ENCODE data around the gene CRIP2. TPM values are rescaled to one million over a fixed set of nuclear protein-coding genes. Genes with fewer than 3 reads are reported as not detected.

The CRIP2 gene
- total and polyA plus RNA-seq, 2 of the 8 experiments (the other 6 are each of a cell fraction or from before 2014, with no cell fraction given): 4.2 to 13.5 TPM

DNA sequence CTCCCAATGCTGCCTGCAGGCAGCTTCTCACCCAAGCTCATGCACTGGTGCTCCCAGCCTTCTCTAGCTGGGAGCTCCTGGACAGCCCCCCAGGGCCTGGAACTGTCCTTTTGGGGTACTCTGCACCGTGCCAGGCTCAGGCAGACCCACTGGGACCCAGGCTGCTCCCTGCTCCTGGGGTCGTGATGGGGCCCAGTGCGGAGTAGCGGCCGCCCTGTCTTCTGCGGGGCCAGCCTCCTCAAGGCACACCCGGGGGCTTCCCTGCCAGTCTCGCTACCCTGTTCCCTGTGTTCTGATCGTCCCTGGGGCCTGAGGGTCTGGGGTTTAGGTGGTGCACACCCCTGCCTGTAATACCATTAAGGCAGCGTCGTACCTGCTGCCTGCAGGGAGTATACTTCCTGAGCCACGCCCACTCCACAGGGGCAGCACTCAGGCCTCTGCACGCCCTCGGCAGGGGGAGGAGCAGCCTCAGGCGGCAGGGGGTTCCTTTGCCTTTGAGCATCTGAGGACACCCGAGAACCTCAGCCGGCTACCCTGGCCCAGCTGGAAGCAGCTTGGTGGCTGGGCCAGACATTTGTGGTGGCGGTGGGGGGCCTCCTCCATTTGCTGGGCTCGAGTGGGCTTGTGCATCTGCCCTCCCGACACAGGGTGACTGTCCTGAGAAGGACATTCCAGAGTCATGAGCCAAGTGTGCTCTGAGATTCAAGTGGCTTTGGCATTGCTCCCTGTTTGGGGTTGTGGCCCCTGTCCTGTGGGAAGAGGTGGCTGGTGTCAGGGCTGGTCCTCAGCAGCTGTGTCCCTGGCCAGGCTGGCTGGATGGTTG, 9.2 kb upstream of the CRIP2 start:
- no peak for TF ChIP-seq JUN (IDR thresholded peaks at IDR 0.05; ENCODE audit: low read depth, low read length)
- Histone ChIP-seq H3K79me2 (ENCODE audit: control insufficient read depth in 1 of 2, insufficient read depth in 2 of 2, low read length in 2 of 2) (no peaks in the 10 kb centered on the region; a peak in 1 of 4 replicates), H2BK120ac (replicated peaks; ENCODE audit: low read depth, low read length) (no peak overlapping the region), H3K36me3 (ENCODE audit: control insufficient read depth in 2 of 4, insufficient read depth in 4 of 4, low read length in 3 of 4) (peaks cover 14 to 81% (median 41%) of the 10 kb centered on the region in 4 experiments; a peak in 7 of 8 replicates), H2BK15ac (ENCODE audit: low read length) (no peak overlapping the region), H3K4me1 (replicated peaks in 1 of 4; ENCODE audit: control insufficient read depth in 3 of 4, insufficient read depth in 4 of 4, low read length in 3 of 4) (peaks cover 0 to 8% (median 1%) of the 10 kb centered on the region in 4 experiments; a peak in 3 of 7 replicates), H3K23me2 (ENCODE audit: low read depth, low read length) (no peaks in the 10 kb centered on the region), H2AK5ac (ENCODE audit: low read depth, low read length) (no peak overlapping the region), H3K18ac (ENCODE audit: extremely low read depth, low read length) (peak overlapping the region; percentile 19; the same call in 1 of the 2 replicates), H2BK12ac (ENCODE audit: low read depth, low read length) (no peak overlapping the region), H3K79me1 (ENCODE audit: low read depth, low read length) (no peaks in the 10 kb centered on the region), H2BK20ac (ENCODE audit: low read length) (no peak overlapping the region), H3K27ac (ENCODE audit: low read depth, low read length) (no peak overlapping the region), H2AFZ (ENCODE audit: low read length) (no peak overlapping the region), H2BK5ac (ENCODE audit: low read depth, low read length) (no peak overlapping the region), H3K9ac (replicated peaks in 1 of 4; ENCODE audit: extremely low read depth in 1 of 4, low read depth in 3 of 4, low read length in 3 of 4) (no peak overlapping the region), H4K20me1 (replicated peaks in 1 of 2; ENCODE audit: control insufficient read depth in 1 of 2, insufficient read depth in 2 of 2, low read length in 2 of 2) (peaks cover 11 to 32% of the 10 kb centered on the region in 2 experiments), H3K4me2 (ENCODE audit: insufficient read depth in 1 of 2, low read depth in 2 of 2, low read length in 2 of 2) (no peak overlapping the region), H3K56ac (replicated peaks; ENCODE audit: insufficient read length, low read depth, low read length) (no peak overlapping the region), H3K23ac (ENCODE audit: insufficient read length) (no peak overlapping the region), H4K91ac (replicated peaks; ENCODE audit: insufficient read length, low read length) (no peak overlapping the region), H3K14ac (ENCODE audit: insufficient read length) (no peak overlapping the region), H3K4ac (replicated peaks; ENCODE audit: insufficient read length, low read depth, low read length) (no peak overlapping the region), H3K9me3 (ENCODE audit: insufficient read depth in 2 of 2, low read depth in 1 of 2, low read length in 1 of 2) (no peaks in the 10 kb centered on the region), H3K4me3 (ENCODE audit: extremely low read depth in 1 of 4, insufficient read depth in 2 of 4, low read depth in 3 of 4, low read length in 4 of 4) (no peak overlapping the region), H3K27me3 (replicated peaks in 1 of 4; ENCODE audit: control insufficient read depth in 3 of 4, extremely low read depth in 1 of 4, insufficient read depth in 3 of 4, low read length in 3 of 4) (no peaks in the 10 kb centered on the region), H4K8ac (ENCODE audit: extremely low read depth, insufficient read depth, low read length) (no peak overlapping the region), H4K5ac (ENCODE audit: insufficient read length, low read depth, low read length) (no peak overlapping the region)
- FAIRE-seq: no peak
- ChIA-PET CTCF (ENCODE audit: partially characterized antibody) (interaction anchor here (0.6 to 1.9 kb wide), 5 partner anchors 9 to 160 kb away, joined by 3 to 5 read pairs (median 3); no protein-coding TSS in a partner anchor), POLR2A (ENCODE audit: partially characterized antibody) (no interaction called here)
- DNase-seq (ENCODE audit: low read depth in 1 of 2, low spot score in 2 of 2): no peak
- 89% methylated on average over 17 of the region's 20 CpGs; no CpG with 5 or more reads in 1 of the 2 experiments for WGBS, 2 experiments (ENCODE audit: extremely low coverage in 1 of 2, insufficient coverage in 1 of 2, insufficient read length in 1 of 2, insufficient replicate concordance in 2 of 2, low coverage in 1 of 2, low lambda C conversion rate in 2 of 2, missing lambda C conversion rate in 1 of 2)
